GM21786 (cell line): Measurements from ENCODE around the gene STARD13.

Experiments used
- ATAC-seq: cut with Tn5 transposase; IDR thresholded peaks from one replicate; pipeline ENCODE4 v1.9.1; 2021; ENCODE audit not compliant: unreplicated experiment

Gene STARD13

DNA sequence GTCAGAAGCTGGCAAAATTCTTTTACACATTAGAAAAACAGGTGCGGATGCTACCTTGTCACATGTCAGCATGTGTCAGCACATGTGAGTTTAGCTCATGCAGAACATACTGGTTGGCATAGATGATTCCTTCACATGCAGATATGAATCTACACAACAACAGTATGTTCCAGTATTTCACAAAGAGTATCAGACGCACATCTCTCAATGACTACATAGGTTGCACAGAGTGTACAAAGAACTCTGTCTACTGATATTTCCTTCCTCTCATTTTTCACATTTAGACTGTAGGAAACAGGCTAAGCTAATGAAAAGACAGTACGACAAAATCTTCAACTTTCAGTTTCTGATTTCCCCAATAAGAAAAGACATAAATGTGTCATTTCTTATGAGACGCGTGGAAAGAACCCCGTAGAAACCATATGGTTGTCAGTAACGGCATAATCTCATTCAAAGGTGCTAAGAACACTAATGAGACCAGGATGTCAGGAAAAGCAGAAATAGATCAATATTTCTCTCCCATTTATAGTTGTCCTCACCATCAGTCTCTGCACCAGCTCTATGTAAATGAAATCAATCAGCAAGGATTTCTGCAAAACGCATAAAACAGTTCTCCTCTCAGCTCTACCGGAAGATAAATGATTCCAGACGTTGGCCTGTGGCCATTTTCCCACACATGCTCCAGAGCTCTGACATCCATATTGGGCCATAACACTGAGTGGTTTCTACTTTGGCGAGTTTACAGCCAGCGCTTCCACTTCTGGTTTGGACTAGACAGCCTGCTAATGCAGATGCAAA is 81.2 kb downstream of the STARD13 start:
- ATAC-seq = peak; percentile 15

DNA sequence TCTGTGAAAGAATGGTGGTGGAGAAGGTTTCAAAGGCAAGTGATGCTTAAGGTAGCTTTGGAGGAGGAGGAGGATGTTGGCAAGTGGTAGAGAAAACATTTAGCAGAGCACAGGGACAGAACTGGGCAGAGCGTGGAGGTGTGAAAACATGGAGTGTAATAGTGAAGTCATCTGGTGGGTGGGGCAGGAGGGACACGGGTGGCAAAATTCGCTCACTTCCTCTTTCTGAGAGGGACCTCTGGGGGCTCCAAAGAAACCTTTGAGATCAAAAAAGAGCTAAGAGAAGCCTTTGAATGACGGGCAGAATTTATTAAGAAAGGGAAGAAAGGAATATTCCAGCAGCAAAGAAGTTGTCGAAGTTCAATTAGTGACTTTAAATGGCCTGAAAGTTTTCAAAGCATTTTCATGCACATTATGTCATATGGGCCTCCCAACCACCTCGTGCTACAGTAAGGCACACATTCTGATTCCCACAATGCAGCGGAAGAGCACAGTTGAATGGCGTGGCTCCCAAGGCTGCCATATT is 82.8 kb downstream of the STARD13 start:
- peak; percentile 31 for ATAC-seq

DNA sequence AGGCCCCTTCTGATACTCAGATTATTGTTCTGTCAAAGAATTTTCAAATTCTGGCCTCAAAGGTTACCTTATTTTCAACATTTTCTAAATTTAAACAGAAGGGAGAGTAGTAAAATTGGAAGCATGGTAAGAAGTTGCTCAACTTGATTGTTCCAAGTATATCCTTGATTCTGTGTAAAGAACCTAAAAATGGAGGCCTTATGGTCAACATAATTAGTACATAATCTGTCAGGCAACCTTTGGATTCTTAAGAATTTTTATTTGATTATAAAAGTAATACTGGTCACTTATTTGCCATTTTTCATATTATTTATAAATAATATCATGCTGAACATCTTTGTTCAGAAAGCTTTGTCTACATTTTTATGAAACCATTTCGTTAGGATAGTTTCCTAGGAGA is 83.9 kb downstream of the STARD13 start:
- ATAC-seq = no peak

DNA sequence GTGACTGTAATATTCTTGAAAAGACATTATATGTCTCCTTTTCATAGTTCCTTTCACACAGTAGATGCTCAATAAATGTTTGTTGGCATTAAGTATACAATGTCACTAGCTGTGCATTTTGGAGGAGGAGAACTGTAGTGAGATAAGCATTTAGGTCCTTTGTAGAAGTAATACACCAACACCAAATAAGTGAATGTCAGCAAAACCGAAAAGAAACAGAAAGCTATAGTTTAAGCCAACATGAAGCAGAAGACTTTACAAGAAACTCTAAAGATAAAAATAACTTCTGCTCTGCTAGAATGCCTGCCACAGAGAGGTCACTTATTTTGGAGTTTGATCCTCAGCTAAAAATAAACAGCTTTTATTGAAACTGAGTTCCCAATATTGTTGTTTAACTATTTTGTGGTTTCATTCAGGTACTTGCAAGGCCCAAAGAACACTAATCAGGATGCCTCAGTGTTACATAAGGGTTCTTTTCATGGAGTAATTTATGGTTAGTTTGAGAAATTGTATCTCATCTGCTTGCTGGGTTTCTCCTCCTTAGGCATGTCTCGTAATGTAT is 86.2 kb downstream of the STARD13 start:
- no peak for ATAC-seq

DNA sequence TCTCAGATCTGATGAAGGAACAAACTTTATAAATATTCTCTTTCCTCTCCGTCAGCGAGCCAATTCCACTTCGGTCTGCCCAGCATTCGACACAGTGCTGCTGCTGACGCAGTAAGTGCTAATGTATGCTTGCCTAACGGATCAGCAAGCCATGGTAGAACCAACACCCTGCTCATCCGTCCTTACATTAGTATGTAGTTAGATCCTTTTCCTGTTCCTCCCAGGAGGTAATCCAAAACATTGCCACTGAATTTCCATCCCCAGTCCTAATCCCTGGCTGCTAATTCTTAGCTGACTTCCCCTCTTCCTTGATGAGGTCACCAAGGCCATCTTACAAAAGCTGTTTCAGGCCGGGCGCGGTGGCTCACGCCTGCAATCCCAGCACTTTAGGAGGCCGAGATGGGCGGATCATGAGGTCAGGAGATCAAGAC is 88.0 kb downstream of the STARD13 start:
- no peak for ATAC-seq

DNA sequence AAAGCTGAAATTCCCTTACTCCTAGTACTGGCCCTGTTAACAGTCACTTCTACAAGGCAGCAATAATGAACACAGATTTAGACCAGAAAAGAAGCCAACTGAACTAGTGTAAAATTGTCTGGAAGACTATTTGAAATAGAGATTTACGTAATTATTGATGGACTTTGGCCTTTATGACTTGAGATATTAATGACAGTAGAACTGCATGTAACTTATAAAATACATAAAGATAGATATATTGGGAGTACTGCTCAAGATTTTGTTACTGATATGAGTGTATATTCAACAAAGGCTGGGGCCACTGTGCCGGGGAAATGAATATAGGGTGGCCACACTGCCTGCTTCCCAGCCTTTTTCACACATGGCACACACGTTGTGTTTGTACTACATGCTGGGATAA is 88.8 kb downstream of the STARD13 start:
- ATAC-seq = no peak

DNA sequence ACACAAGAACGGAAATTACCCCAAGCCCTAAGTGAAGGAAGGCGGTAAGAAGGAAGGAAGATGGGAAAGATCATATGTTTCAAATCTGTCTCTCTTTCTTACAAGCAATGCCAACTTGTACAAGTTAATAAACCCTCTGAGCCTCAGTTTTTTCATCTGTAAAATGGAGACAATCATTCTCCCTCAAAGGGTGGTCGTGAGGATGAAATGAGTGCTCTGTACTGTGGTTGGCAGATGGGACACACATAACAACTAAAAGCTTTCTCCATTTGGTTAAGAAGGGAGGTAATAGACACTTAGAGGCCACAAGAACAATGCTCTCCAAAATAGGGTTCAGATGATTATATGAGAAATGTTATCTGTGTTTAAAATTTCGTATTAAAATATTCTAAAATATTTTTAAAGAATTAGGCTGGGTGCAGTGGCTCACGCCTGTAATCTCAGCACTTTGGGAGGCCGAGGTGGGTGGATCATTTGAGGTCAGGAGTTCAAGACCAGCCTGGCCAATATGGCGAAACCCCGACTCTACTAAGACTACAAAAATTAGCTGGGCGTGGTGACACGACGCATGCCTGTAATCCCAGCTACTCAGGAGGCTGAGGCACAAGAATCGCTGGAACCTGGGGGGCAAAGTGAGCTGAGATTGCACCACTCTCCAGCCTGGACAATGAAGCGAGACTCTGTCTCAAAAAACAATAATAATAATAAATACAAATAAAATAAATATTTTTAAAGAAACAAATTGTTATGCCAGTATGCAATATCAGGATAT is 89.7 kb downstream of the STARD13 start:
- ATAC-seq = no peak

DNA sequence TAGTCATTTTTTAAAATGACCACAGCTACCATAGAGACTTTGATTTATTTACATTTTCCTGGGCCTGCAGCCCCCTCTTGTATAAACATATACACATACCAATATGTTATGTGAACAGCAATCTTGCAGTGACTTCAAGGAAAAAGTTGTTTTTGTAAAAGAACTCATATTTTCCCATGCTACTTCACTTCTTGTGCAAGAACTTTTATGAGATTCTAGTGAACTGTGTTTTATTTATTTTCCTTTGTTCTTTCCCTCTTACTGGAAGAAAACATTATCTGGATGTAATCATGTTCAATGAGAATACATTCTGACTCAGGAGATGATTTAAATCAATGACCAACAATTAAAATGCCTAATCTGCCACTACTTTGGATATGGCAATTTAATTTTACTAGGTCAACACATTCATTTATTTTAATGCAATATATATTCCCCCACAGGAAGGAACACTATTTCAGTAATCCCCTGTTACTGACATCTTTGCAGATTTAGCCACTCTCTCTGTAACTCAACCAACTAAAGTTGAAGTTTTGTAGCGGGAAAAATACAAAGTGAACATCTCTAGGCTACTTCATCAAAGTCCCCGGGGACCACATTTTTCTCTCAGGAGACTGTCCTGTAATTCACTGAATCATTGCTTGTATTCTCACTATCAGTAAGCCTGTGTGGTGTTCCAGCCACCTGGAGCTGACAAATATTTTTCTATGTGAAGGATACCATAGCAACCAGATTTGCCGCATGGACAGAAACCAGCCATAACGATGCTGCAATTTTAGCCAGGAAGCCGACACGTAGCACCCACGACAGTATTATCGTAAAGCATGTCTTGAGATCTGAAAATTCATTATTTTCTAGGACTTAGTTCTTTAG is 90.5 kb downstream of the STARD13 start:
- peak; percentile 83 for ATAC-seq

DNA sequence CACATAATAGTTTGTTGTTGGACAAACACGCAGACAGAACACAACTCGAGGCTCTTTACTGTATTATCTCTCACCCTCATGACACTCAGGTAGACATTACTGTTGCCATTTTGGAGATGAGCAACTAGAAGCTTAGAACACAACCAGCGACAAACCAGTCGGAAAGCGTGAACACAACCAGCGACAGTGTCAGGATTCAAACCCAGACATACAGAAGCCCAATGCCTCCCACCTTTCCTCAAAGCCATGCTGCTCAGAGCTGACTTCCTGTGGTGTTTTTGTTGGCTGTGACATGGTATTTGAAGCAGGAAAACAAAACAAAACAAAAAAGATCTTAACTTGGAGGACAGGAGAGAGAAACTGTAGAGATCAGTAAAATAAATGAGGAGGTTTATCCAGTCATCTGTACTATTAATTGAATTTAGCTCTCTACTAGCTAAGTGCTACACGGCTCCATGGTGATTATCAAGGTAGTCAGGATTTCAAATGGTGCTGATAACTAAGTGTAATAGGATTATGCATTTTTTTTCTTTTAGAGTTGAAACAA is 92.1 kb downstream of the STARD13 start:
- ATAC-seq = no peak

DNA sequence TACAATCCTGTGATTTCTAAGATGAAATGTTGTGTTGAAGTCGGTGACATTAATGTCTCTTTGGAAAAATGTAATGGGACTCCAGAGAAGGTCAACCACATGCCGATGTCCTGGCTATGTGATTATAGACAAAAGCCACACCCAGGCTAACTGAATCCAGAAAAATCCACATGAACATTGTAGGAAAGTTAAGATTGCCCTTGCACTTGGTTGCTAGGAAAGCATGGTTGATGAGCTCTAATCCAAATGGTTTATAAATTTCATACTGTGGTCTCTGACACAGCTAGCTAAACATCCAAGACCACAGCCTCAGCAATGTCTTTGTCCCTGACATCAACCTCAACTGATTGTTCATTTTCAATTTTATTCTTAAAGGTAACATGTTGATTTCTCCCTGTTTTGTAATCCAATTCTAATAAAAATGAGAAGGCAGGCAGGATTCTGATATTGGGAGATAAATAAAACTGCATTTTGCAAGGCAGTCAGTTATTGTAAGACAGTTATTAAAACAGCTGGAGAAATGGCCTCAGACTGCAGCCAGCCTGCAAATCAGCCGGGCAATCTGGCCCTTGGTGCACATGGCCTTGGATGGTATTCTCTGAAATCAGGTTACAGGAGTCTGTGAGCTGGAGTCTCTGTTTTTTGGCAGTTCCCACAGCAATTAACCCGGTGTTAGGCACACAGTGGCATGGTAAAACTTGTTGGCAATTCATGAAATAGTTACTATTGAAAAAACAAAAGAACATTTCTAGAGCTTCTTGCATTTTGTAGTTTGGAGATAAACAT is 93.9 kb downstream of the STARD13 start:
- ATAC-seq = no peak

DNA sequence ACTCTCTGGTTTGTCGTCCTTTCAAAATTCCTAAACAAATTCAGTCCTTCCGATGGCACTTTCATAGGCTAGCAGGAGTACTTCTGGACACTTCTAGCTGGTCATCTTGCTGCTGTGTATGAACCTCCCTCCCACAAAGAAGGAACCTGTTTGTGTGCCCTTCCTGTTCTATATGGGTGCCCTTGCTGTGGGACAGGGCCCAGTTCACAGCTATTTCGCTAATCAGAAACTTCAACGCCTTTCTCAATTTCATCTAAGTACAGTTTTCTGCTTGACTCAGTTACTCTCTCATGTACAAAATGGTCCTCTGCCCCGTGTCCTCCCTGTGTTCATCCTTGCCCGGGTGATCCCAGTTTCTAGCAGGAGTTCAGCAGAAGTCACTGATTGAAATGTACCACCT is 96.1 kb downstream of the STARD13 start:
- no peak for ATAC-seq

DNA sequence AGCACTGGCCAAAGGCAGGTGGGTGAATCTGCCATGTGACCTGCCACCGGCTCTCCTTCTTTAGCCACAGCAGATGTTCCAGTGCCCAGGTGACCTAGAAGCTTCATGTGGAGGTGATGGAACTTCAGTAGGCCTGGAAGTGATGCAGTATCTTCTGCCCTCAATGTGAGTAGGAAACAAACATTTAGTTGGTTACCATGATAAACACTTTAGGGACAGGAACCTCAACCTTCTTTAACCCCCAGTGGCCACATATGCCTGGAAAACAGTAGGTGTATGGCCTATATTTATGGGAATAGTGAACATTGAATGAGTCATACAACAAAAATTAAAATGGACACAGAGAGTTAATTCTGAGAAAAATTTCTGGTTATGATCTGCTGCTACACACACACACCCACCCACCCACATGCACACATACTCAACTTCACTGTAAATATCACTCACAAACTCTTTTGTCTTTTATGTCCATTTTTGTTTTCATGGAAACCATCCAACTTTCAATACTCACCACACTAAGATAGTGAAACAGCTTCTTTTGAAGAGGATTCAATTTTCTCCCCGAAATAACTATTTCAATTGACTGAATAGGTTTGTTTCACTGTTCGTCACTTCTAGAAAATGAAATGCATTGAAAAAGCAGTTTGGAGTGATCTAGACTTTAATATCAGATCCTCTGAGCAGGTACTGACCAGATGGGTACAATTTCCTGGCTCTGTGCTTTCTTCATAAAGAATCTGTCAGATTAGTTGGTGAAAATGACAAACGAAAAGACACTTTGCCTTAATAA is 97.3 kb downstream of the STARD13 start:
- ATAC-seq = peak; percentile 61

DNA sequence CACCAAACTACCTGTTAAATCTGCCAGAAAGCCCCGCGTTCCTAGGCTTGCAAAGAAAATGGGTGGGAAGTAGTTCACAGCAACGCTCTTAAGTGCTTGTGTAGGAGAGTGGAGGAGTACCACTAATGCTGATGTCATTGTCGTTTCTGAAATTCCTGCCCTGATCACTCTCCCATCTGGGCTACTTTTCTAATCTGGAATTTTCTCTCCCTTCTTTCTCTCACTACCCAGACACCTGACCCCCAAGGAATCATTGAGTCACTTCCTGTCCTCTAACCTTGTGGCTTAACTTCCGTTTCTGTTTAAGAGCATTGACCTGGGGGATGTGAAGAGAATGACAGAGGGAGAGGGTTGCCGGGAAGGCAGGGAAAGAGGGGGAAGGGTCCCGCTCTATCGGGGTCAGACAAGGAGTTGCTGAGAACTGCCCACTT is 98.7 kb downstream of the STARD13 start:
- no peak for ATAC-seq

DNA sequence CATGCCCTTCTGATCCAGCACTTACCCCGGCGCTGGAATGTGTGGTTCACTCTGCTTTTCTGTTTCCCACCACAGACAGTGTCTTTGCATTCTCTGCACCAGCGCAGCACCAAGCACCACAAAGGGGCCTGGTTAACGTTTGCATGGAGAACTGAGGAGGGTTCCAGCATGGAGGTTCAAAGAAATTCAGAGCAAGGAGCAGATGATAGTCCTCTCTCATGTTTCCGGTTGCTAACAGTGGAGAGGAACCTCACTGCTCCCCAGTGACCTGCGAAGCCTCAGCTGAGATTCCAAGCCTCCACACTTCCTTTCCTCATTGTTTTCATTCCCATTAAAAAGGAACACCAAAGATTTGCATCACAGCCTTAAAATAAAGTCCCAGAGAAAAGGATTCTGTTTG is 99.7 kb downstream of the STARD13 start:
- ATAC-seq = no peak

DNA sequence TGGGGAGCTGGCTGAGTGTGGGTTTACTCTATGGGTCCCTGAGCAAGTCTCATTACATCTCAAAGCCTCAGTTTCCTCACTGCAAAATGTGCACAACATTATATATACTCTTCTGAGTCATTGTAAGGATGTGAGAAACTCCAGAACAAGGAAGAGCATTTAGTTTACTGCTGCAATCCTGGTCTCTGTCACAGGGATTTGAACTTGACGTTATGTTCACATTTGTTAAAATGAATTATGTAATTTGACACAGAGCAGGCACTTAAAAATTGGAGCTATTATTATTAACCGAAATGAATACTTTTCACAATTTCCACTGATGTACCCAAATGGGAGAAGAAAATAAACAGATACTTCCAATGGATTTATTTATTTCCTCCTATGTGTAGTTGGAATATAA is 101.0 kb downstream of the STARD13 start:
- no peak for ATAC-seq

DNA sequence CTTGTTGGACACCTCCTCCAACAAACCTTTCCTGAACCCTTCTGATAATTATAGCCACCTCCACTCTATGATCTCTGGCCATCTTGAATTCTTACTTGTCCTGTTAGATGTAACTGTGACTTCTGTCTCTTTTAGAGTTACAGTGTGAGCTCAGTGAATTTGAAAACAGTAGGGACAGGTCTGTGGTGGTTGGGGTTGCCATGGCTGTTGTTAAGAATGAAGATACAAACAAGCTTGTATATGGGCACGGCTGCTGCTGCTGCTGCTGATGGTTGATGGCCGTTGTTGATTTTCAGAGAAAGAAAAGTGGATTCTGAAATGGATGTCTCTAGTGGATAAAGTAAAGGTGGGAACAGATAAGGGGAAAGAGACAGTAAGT is 101.5 kb downstream of the STARD13 start:
- ATAC-seq = no peak

DNA sequence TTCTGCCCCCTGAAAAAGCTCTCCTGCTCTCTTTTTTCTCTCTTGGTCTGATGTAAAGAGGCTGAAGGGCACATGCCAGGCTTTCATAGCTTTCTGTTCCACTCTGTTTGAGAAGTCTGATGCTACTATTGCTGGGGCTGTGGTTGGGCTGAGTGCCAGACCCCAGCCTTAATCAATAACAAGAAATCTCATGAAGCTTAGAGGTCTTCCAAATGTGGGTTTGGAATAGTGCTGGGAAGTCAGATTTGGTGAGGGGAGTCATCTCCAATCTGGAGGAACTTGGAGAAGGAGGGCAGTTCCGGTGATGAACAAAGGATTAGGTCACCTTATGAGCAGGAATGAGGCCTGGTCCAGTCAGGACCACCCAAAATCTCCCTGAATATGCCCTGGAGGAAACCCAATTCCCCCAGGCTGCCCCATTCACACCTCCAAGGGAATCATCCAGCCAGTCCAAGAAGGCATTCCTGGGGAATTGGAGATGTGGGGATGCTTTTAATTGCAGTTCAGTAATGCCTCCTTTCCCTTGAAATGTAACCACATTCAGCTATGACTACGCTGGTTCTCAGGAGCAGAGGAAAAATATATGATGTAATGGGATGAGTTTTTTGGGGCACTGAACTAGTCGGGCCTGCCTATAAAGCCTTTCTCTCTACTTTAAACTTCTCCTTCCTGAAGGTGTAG is 102.0 kb downstream of the STARD13 start:
- no peak for ATAC-seq

DNA sequence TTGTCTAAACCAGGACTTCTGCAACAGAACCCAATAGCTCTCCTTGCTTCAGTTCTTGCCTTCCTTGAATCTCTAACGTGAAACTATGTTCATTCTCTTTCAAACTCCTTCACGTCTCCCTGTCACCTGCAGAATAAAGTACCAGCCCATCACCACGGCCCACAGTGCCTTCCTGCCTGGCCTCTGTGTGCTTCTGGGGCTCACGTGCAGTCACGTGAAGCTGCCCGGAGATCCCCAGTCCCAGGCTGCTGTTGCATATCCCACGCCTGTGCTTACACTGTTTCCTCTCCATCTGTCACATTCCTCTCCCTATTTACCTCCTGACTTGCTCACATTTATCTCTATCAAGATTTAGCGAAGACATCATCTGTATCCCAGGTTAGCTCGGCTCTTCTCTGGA is 102.8 kb downstream of the STARD13 start:
- ATAC-seq = peak; percentile 48
